ENCODE data around the gene KCNA10.
A peak's percentile ranks its signal among the peaks of the same experiment; 100 is the strongest.

KCNA10 gene

GRCh38 chr1:110495926-110496600 is 22.9 kb downstream of the KCNA10 start:
- DNase-seq: peak; percentile 78

GRCh38 chr1:110494522-110495406 is 24.2 kb downstream of the KCNA10 start:
- DNase-seq: no peak

- no peak for DNase-seq
Measured at GRCh38 chr1:110494036-110494435, 24.9 kb downstream of the KCNA10 start.

GRCh38 chr1:110493059-110493699 is 25.8 kb downstream of the KCNA10 start:
- no peak for DNase-seq

GRCh38 chr1:110492573-110492972 is 26.4 kb downstream of the KCNA10 start:
- DNase-seq: no peak

- DNase-seq: no peak
Measured at GRCh38 chr1:110490791-110491451, 28.1 kb downstream of the KCNA10 start.

GRCh38 chr1:110489973-110490542 is 28.9 kb downstream of the KCNA10 start:
- DNase-seq: no peak

GRCh38 chr1:110489406-110489805 is 29.6 kb downstream of the KCNA10 start:
- DNase-seq: no peak

- DNase-seq: no peak
Measured at GRCh38 chr1:110488867-110489266, 30.1 kb downstream of the KCNA10 start.

- no peak for DNase-seq
Measured at GRCh38 chr1:110488161-110488560, 30.8 kb downstream of the KCNA10 start.

- no peak for DNase-seq
Measured at GRCh38 chr1:110487726-110488125, 31.2 kb downstream of the KCNA10 start.

- no peak for DNase-seq
Measured at GRCh38 chr1:110485725-110486124, 33.2 kb downstream of the KCNA10 start.

- no peak for DNase-seq
Measured at GRCh38 chr1:110484801-110485200, 34.2 kb downstream of the KCNA10 start.

- DNase-seq: no peak
Measured at GRCh38 chr1:110483308-110483685, 35.7 kb downstream of the KCNA10 start.

GRCh38 chr1:110482662-110483307 is 36.2 kb downstream of the KCNA10 start:
- no peak for DNase-seq

GRCh38 chr1:110481968-110482623 is 36.9 kb downstream of the KCNA10 start:
- no peak for DNase-seq

GRCh38 chr1:110480356-110481096 is 38.4 kb downstream of the KCNA10 start:
- no peak for DNase-seq

GRCh38 chr1:110478886-110479285 is 40.1 kb downstream of the KCNA10 start:
- DNase-seq: no peak

- DNase-seq: no peak
Measured at GRCh38 chr1:110477967-110478640, 40.9 kb downstream of the KCNA10 start.

- DNase-seq: no peak
Measured at GRCh38 chr1:110477445-110477957, 41.5 kb downstream of the KCNA10 start.
